HG02678 (cell line): ENCODE results near the gene CTU2.

Experiments
- ATAC-seq: cut with Tn5 transposase; IDR thresholded peaks from one replicate; pipeline ENCODE4 v1.9.1; 2021; ENCODE audit warnings: mild to moderate bottlenecking, moderate library complexity; ENCODE audit not compliant: unreplicated experiment

The CTU2 gene

GRCh38 chr16:88695753-88696152, 10.6 kb upstream of the CTU2 start:
- ATAC-seq, result no peak

GRCh38 chr16:88696441-88696840, 9.9 kb upstream of the CTU2 start:
- ATAC-seq, result no peak

- no peak for ATAC-seq
Observed at GRCh38 chr16:88697116-88697830, 9.0 kb upstream of the CTU2 start.

- ATAC-seq, result no peak
Observed at GRCh38 chr16:88697831-88698615, 8.3 kb upstream of the CTU2 start.

- no peak for ATAC-seq
Observed at GRCh38 chr16:88698646-88699045, 7.7 kb upstream of the CTU2 start.

- no peak for ATAC-seq
Observed at GRCh38 chr16:88699180-88699579, 7.1 kb upstream of the CTU2 start.

GRCh38 chr16:88700322-88700635, 6.0 kb upstream of the CTU2 start:
- no peak for ATAC-seq

- peak; percentile 68 for ATAC-seq
Observed at GRCh38 chr16:88700636-88701482, 5.4 kb upstream of the CTU2 start.

GRCh38 chr16:88701581-88702370, 4.5 kb upstream of the CTU2 start:
- ATAC-seq, result no peak

GRCh38 chr16:88702371-88703210, 3.7 kb upstream of the CTU2 start:
- no peak for ATAC-seq

GRCh38 chr16:88703486-88704309, 2.6 kb upstream of the CTU2 start:
- ATAC-seq, result no peak

GRCh38 chr16:88705076-88705684, 1.1 kb upstream of the CTU2 start:
- no peak for ATAC-seq

GRCh38 chr16:88705801-88706228, 488 bp upstream of the CTU2 start:
- peak; percentile 26 for ATAC-seq

GRCh38 chr16:88706965-88707826, 893 bp downstream of the CTU2 start:
- no peak for ATAC-seq

GRCh38 chr16:88710556-88710955, 4.3 kb downstream of the CTU2 start:
- ATAC-seq, result no peak

GRCh38 chr16:88711750-88712340, 5.5 kb downstream of the CTU2 start:
- no peak for ATAC-seq

- ATAC-seq, result no peak
Observed at GRCh38 chr16:88712362-88712979, 6.2 kb downstream of the CTU2 start.
